ENCODE measurements around the gene ANAPC10. TPM values are rescaled to one million over a fixed set of nuclear protein-coding genes. Genes with fewer than 3 reads are reported as not detected.

The ANAPC10 gene
- total and polyA plus RNA-seq, 2 of the 4 experiments (the other 2 are of a cell fraction): 17.1 to 22.4 TPM

- Histone ChIP-seq H4K5ac (ENCODE audit: low read depth, low read length) (no peak overlapping the region), H3K14ac (replicated peaks; ENCODE audit: low read depth, low read length) (no peak overlapping the region), H2BK120ac (ENCODE audit: low read depth, low read length) (no peak overlapping the region), H2BK5ac (ENCODE audit: low read depth, low read length, poor library complexity, severe bottlenecking) (no peak overlapping the region), H3K18ac (ENCODE audit: low read depth, low read length) (no peak overlapping the region), H4K91ac (ENCODE audit: insufficient read depth, low read depth, low read length) (no peak overlapping the region), H4K20me1 (ENCODE audit: insufficient read depth, low read length) (no peaks in the 10 kb centered on the region), H3K79me1 (ENCODE audit: low read depth in 1 of 2, low read length in 2 of 2) (no peaks in the 10 kb centered on the region), H3K36me3 (ENCODE audit: control insufficient read depth, insufficient read depth, low read length) (no peaks in the 10 kb centered on the region), H3K27me3 (ENCODE audit: control insufficient read depth, insufficient read depth, low read length) (no peaks in the 10 kb centered on the region), H2AK9ac (replicated peaks; ENCODE audit: low read depth, low read length, poor library complexity) (no peak overlapping the region), H3K23ac (ENCODE audit: low read depth, low read length) (no peak overlapping the region), H2BK20ac (ENCODE audit: low read depth, low read length) (no peak overlapping the region), H2AK5ac (ENCODE audit: low read depth, low read length) (no peak overlapping the region), H2AFZ (replicated peaks; ENCODE audit: low read length, poor library complexity) (no peak overlapping the region), H3K56ac (ENCODE audit: extremely low read depth, insufficient read depth, low read length) (no peak overlapping the region), H3K9ac (ENCODE audit: low read depth, low read length) (no peak overlapping the region), H3K4me2 (ENCODE audit: low read depth, low read length) (no peak overlapping the region), H3K4me3 (ENCODE audit: insufficient read depth, low read depth, low read length) (no peak overlapping the region), H3K9me3 (ENCODE audit: control insufficient read depth, insufficient read depth, low read length) (no peaks in the 10 kb centered on the region), H3K4me1 (ENCODE audit: control insufficient read depth, insufficient read depth, low read length) (no peaks in the 10 kb centered on the region), H3K4ac (ENCODE audit: low read depth, low read length) (no peak overlapping the region), H3K9me1 (ENCODE audit: insufficient read depth, low read length) (no peaks in the 10 kb centered on the region), H3K27ac (ENCODE audit: insufficient read depth, low read length) (no peak overlapping the region), H4K8ac (ENCODE audit: low read depth in 2 of 2, low read length in 2 of 2) (no peak overlapping the region), H2BK15ac (ENCODE audit: low read depth, low read length) (no peak overlapping the region)
- POLR2A ChIA-PET (ENCODE audit: unreplicated experiment): no interaction called here
- TF ChIP-seq RFX5 (IDR thresholded peaks at IDR 0.05; ENCODE audit: low read depth, low read length) (no peak), NFE2L2 (IDR thresholded peaks at IDR 0.05; ENCODE audit: low read depth, low read length) (no peak), CHD1 (IDR thresholded peaks at IDR 0.05; ENCODE audit: low read depth, low read length) (no peak), CTCF (conservative IDR thresholded peaks at IDR 0.05; ENCODE audit: low read depth, low read length) (no peak), MAZ (IDR thresholded peaks at IDR 0.05; ENCODE audit: borderline replicate concordance, low read depth, low read length) (no peak), RAD21 (IDR thresholded peaks at IDR 0.05; ENCODE audit: low read length) (no peak), POLR2A (IDR thresholded peaks at IDR 0.05; ENCODE audit: low read depth, low read length) (no peak), MAFK (IDR thresholded peaks at IDR 0.05; ENCODE audit: low read depth, low read length) (no peak), RCOR1 (IDR thresholded peaks at IDR 0.05; ENCODE audit: insufficient replicate concordance, low read length) (no peak), CEBPB (IDR thresholded peaks at IDR 0.05; ENCODE audit: low read depth, low read length) (no peak), SMC3 (IDR thresholded peaks at IDR 0.05; ENCODE audit: low read depth, low read length) (no peak), USF2 (IDR thresholded peaks at IDR 0.05; ENCODE audit: low read depth, low read length) (no peak), ELK1 (IDR thresholded peaks at IDR 0.05; ENCODE audit: borderline replicate concordance, low read depth, low read length) (no peak)
- no peak for DNase-seq
- 100% methylated on average over 1 of the region's 3 CpGs; no CpG with 5 or more reads in 1 of the 2 experiments for WGBS, 2 experiments (ENCODE audit: extremely low coverage in 2 of 2, insufficient read length in 1 of 2)
- no TSS peak for BruUV-seq (replicated peaks)
- CTCF ChIA-PET: no interaction called here
- in situ Hi-C loops (cut with MboI; ENCODE audit: low sequenced_read_pairs) (no loop called here), dilution Hi-C loops (cut with HindIII; ENCODE audit: low sequenced_read_pairs, unreplicated experiment) (no loop called here), intact Hi-C loops (cut with micrococcal nuclease) (no loop called here)
- no peak for ATAC-seq (ENCODE audit: low read depth)
Observed at GRCh38 chr4:144984241-144984640, 113.8 kb downstream of the ANAPC10 start.

Measured in IMR-90 (cell line).